ENCODE measurements around the gene HIVEP1. TPM values are rescaled to one million over a fixed set of nuclear protein-coding genes. Genes with fewer than 3 reads are reported as not detected.
"Not testable (repeated sequence)": the region's sequence is repeated elsewhere in the genome, so short reads cannot be mapped to it uniquely, and the experiment has no call there.

The HIVEP1 gene
- total and polyA plus RNA-seq, 7 experiments from 2014 or later = 13.2 to 86.1 (median 31.5) TPM

DNA sequence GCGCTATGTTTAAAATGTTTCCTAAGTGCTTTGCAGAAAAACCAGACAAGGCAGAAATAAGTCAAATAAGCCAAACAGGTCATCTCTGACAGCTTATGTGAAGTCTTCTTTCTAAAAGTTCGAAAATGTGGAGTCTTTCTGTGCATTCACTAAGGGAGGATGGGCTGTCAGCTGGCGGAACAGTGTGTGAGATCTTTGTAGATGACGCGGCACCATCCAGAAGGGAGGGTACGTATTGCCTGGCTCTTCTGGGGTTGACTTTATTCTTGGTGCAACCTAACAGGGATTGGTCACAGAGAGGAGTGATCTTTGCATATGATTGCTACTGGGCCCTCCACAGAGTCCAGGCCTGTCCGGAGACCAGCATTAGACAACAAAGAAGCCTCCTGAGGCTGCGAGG lies 163.5 kb downstream of the HIVEP1 start:
- Mint-ChIP-seq H3K4me1 (no peaks in the 10 kb centered on the region), H3K9me3 (peaks cover 0 to 5% (median 0%) of the 10 kb centered on the region in 11 donors), H3K27me3 (peaks cover 0 to 15% (median 0%) of the 10 kb centered on the region in 5 donors), H3K4me3 (no peak overlapping the region), H3K36me3 (peaks cover 3 to 12% (median 9%) of the 10 kb centered on the region in 5 donors), H3K27ac (no peak overlapping the region)
- no peak for DNase-seq
- H3K9me3 ChIP-seq (ENCODE audit: control insufficient read depth in 2 of 3, low read length in 3 of 3) = peaks cover 0 to 5% (median 0%) of the 10 kb centered on the region in 3 experiments
- POLR2A ChIA-PET = no interaction called here
- CTCF ChIA-PET = no interaction called here
- intact Hi-C loops (cut with micrococcal nuclease) = no loop called here
- H3K27me3 ChIP-seq (ENCODE audit: control insufficient read depth in 2 of 2, insufficient read depth in 2 of 2, low read length in 2 of 2) = no peaks in the 10 kb centered on the region
- no peak overlapping the region for H3K4me3 ChIP-seq (ENCODE audit: low read length)
- ATAC-seq = no peak
- no peak overlapping the region for H3K27ac ChIP-seq (ENCODE audit: low read depth, low read length)
- H3K36me3 ChIP-seq (ENCODE audit: control insufficient read depth in 2 of 3, insufficient read depth in 3 of 3, low read length in 3 of 3) = no peaks in the 10 kb centered on the region
- H3K4me1 ChIP-seq (ENCODE audit: control insufficient read depth in 2 of 2, insufficient read depth in 2 of 2, low read length in 2 of 2) = no peaks in the 10 kb centered on the region

GRCh38 chr6:12176782-12177181 lies 164.7 kb downstream of the HIVEP1 start:
- H3K9me3 Mint-ChIP-seq; H3K4me1 ChIP-seq (ENCODE audit: control insufficient read depth in 2 of 2, insufficient read depth in 2 of 2, low read length in 2 of 2); ATAC-seq; H3K36me3 ChIP-seq (ENCODE audit: control insufficient read depth in 2 of 3, insufficient read depth in 3 of 3, low read length in 3 of 3); intact Hi-C loops (cut with micrococcal nuclease); CTCF ChIA-PET; H3K27me3 Mint-ChIP-seq; POLR2A ChIA-PET; H3K4me1 Mint-ChIP-seq; DNase-seq; H3K4me3 Mint-ChIP-seq; H3K27ac Mint-ChIP-seq; H3K9me3 ChIP-seq (ENCODE audit: control insufficient read depth in 2 of 3, low read length in 3 of 3); H3K4me3 ChIP-seq (ENCODE audit: low read length); H3K27me3 ChIP-seq (ENCODE audit: control insufficient read depth in 2 of 2, insufficient read depth in 2 of 2, low read length in 2 of 2); H3K27ac ChIP-seq (ENCODE audit: low read depth, low read length): not testable (repeated sequence)
- H3K36me3 Mint-ChIP-seq = peaks cover 3 to 12% (median 9%) of the 10 kb centered on the region in 5 donors

- Histone ChIP-seq H3K36me3 (ENCODE audit: control insufficient read depth in 2 of 3, insufficient read depth in 3 of 3, low read length in 3 of 3) (no peaks in the 10 kb centered on the region), H3K4me3 (ENCODE audit: low read length) (no peak overlapping the region), H3K27ac (ENCODE audit: low read depth, low read length) (no peak overlapping the region), H3K27me3 (ENCODE audit: control insufficient read depth in 2 of 2, insufficient read depth in 2 of 2, low read length in 2 of 2) (no peaks in the 10 kb centered on the region), H3K9me3 (ENCODE audit: control insufficient read depth in 2 of 3, low read length in 3 of 3) (peaks cover 0 to 5% (median 0%) of the 10 kb centered on the region in 3 experiments), H3K4me1 (ENCODE audit: control insufficient read depth in 2 of 2, insufficient read depth in 2 of 2, low read length in 2 of 2) (no peaks in the 10 kb centered on the region)
- ATAC-seq (no peak), DNase-seq (no peak)
- intact Hi-C loops (cut with micrococcal nuclease) = no loop called here
- POLR2A ChIA-PET = no interaction called here
- Mint-ChIP-seq H3K27me3 (peaks cover 0 to 17% (median 0%) of the 10 kb centered on the region in 5 donors), H3K4me1 (peaks cover 0 to 8% (median 0%) of the 10 kb centered on the region in 7 donors), H3K4me3 (no peak overlapping the region), H3K27ac (no peak overlapping the region), H3K36me3 (peaks cover 3 to 12% (median 9%) of the 10 kb centered on the region in 5 donors), H3K9me3 (peaks cover 0 to 5% (median 0%) of the 10 kb centered on the region in 11 donors)
- CTCF ChIA-PET = no interaction called here
These were observed 166.4 kb downstream of the HIVEP1 start for GRCh38 chr6:12178521-12178920.

DNA sequence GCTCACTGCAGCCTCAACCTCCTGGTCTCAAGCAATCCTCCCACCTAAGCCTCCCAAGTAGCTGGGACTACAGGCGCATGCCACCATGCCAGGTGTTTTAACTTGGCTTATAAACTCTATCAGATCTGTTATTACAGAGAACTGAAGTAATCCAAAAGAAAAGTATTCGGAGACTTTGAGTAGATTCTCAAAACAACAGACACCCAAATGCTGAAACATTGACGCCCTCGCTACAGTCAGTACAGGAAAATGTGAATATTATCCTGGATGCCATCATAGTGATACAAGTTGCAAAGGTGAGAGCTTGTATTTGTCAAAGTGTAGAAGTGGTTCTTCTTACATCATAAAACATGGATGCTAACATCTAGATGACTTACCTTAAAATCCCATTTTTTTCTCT lies 169.4 kb downstream of the HIVEP1 start:
- CTCF ChIA-PET = no interaction called here
- H3K27me3 Mint-ChIP-seq = peaks cover 0 to 21% (median 0%) of the 10 kb centered on the region in 5 donors
- no peak for ATAC-seq

DNA sequence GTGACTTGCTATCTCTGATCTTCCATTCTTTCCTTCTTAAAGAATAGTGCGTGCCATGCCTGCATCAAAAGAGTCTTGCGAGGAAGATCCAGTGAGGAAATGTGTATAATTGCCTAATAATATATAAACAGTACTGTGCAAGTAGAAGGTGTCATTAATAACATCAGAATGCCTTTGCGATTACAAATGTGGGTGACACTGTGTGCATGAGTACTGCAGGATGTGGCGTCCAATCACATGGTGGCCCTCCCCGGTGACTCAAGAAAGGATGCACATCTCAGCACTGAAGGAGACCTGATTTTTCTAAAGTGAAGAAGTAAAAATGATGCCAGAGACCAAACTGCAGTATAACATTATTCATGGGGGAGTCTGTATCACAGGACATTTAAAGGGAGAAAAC lies 170.6 kb downstream of the HIVEP1 start:
- H3K27ac Mint-ChIP-seq = no peak overlapping the region
- peak; percentile 49 for ATAC-seq
- no peak for DNase-seq
- intact Hi-C loops (cut with micrococcal nuclease) = no loop called here
- H3K9me3 Mint-ChIP-seq = peaks cover 0 to 1% (median 0%) of the 10 kb centered on the region in 11 donors
- H3K9me3 ChIP-seq (ENCODE audit: control insufficient read depth in 2 of 3, low read length in 3 of 3) = no peaks in the 10 kb centered on the region
- H3K4me1 ChIP-seq (ENCODE audit: control insufficient read depth in 2 of 2, insufficient read depth in 2 of 2, low read length in 2 of 2) = no peaks in the 10 kb centered on the region
- CTCF ChIA-PET = no interaction called here
- peaks cover 0 to 10% (median 6%) of the 10 kb centered on the region in 7 donors for H3K4me1 Mint-ChIP-seq
- H3K27me3 Mint-ChIP-seq = peaks cover 0 to 31% (median 0%) of the 10 kb centered on the region in 5 donors
- no peaks in the 10 kb centered on the region for H3K36me3 ChIP-seq (ENCODE audit: control insufficient read depth in 2 of 3, insufficient read depth in 3 of 3, low read length in 3 of 3)
- H3K27me3 ChIP-seq (ENCODE audit: control insufficient read depth in 2 of 2, insufficient read depth in 2 of 2, low read length in 2 of 2) = no peaks in the 10 kb centered on the region
- peaks cover 0 to 4% (median 0%) of the 10 kb centered on the region in 5 donors for H3K36me3 Mint-ChIP-seq
- H3K4me3 Mint-ChIP-seq = no peak overlapping the region
- no peak overlapping the region for H3K4me3 ChIP-seq (ENCODE audit: low read length)
- POLR2A ChIA-PET = no interaction called here
- H3K27ac ChIP-seq (ENCODE audit: low read depth, low read length) = no peak overlapping the region

More for the DNA sequence above, 169.4 kb downstream of the HIVEP1 start:
- Histone ChIP-seq H3K9me3 (ENCODE audit: control insufficient read depth in 2 of 3, low read length in 3 of 3) (peaks cover 0 to 5% (median 0%) of the 10 kb centered on the region in 3 experiments), H3K27me3 (ENCODE audit: control insufficient read depth in 2 of 2, insufficient read depth in 2 of 2, low read length in 2 of 2) (no peaks in the 10 kb centered on the region), H3K36me3 (ENCODE audit: control insufficient read depth in 2 of 3, insufficient read depth in 3 of 3, low read length in 3 of 3) (no peaks in the 10 kb centered on the region), H3K27ac (ENCODE audit: low read depth, low read length) (no peak overlapping the region), H3K4me3 (ENCODE audit: low read length) (no peak overlapping the region), H3K4me1 (ENCODE audit: control insufficient read depth in 2 of 2, insufficient read depth in 2 of 2, low read length in 2 of 2) (no peaks in the 10 kb centered on the region)
- no peak overlapping the region for H3K4me3 Mint-ChIP-seq
- intact Hi-C loops (cut with micrococcal nuclease) = no loop called here
- peaks cover 3 to 13% (median 4%) of the 10 kb centered on the region in 5 donors for H3K36me3 Mint-ChIP-seq
- peaks cover 0 to 10% (median 6%) of the 10 kb centered on the region in 7 donors for H3K4me1 Mint-ChIP-seq
- DNase-seq = no peak
- no peak overlapping the region for H3K27ac Mint-ChIP-seq
- H3K9me3 Mint-ChIP-seq = peaks cover 0 to 5% (median 0%) of the 10 kb centered on the region in 11 donors
- POLR2A ChIA-PET = no interaction called here

DNA sequence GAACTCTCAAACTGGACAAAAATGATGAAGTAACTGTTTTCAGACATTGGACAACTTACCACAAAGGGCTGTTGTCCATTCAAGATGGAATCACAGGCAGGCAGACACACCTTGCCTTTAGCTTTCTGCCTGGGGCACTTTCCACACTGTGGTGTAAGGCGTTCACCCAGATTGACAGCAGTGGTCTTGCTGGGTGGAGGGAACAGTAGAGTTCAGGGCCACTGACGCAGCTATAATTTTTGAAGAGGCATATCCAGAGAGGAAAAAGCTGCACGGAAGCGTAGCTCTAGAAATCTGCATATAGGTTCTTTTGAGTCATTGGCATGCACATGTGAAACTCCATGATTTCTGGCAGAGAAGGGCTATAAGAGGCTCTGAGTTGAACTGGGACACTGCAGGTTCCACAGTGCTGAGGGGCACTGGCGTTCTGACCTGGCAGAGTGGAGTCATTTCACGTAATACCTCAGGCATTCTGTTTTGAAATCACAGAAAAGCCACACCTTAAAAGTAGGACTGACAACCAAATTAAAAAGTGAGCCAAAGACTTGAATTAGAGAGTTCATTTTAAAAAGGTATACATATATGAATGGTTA lies 173.1 kb downstream of the HIVEP1 start:
- Histone ChIP-seq H3K27me3 (ENCODE audit: control insufficient read depth in 2 of 2, insufficient read depth in 2 of 2, low read length in 2 of 2) (no peaks in the 10 kb centered on the region), H3K36me3 (ENCODE audit: control insufficient read depth in 2 of 3, insufficient read depth in 3 of 3, low read length in 3 of 3) (no peaks in the 10 kb centered on the region), H3K27ac (ENCODE audit: low read depth, low read length) (no peak overlapping the region), H3K9me3 (ENCODE audit: control insufficient read depth in 2 of 3, low read length in 3 of 3) (no peaks in the 10 kb centered on the region), H3K4me3 (ENCODE audit: low read length) (no peak overlapping the region), H3K4me1 (ENCODE audit: control insufficient read depth in 2 of 2, insufficient read depth in 2 of 2, low read length in 2 of 2) (no peaks in the 10 kb centered on the region)
- CTCF ChIA-PET = no interaction called here
- no peak for ATAC-seq
- Mint-ChIP-seq H3K9me3 (peaks cover 0 to 1% (median 0%) of the 10 kb centered on the region in 11 donors), H3K4me1 (peaks cover 0 to 10% (median 6%) of the 10 kb centered on the region in 7 donors), H3K27me3 (peaks cover 0 to 29% (median 0%) of the 10 kb centered on the region in 5 donors), H3K27ac (no peak overlapping the region), H3K4me3 (no peak overlapping the region), H3K36me3 (peaks cover 0 to 4% (median 0%) of the 10 kb centered on the region in 5 donors)
- DNase-seq = no peak
- POLR2A ChIA-PET = no interaction called here
- intact Hi-C loops (cut with micrococcal nuclease) = no loop called here

GRCh38 chr6:12186528-12186927 lies 174.4 kb downstream of the HIVEP1 start:
- no peak overlapping the region for H3K4me3 ChIP-seq (ENCODE audit: low read length)
- H3K9me3 ChIP-seq (ENCODE audit: control insufficient read depth in 2 of 3, low read length in 3 of 3) = no peaks in the 10 kb centered on the region
- ATAC-seq = no peak
- H3K27me3 ChIP-seq (ENCODE audit: control insufficient read depth in 2 of 2, insufficient read depth in 2 of 2, low read length in 2 of 2) = no peaks in the 10 kb centered on the region
- H3K27ac ChIP-seq (ENCODE audit: low read depth, low read length) = no peak overlapping the region
- Mint-ChIP-seq H3K36me3 (peaks cover 0 to 4% (median 0%) of the 10 kb centered on the region in 5 donors), H3K27ac (no peak overlapping the region), H3K4me1 (peaks cover 0 to 10% (median 6%) of the 10 kb centered on the region in 7 donors), H3K9me3 (peaks cover 0 to 1% (median 0%) of the 10 kb centered on the region in 11 donors), H3K27me3 (peaks cover 0 to 33% (median 0%) of the 10 kb centered on the region in 5 donors), H3K4me3 (no peak overlapping the region)
- no peak for DNase-seq
- H3K36me3 ChIP-seq (ENCODE audit: control insufficient read depth in 2 of 3, insufficient read depth in 3 of 3, low read length in 3 of 3) = no peaks in the 10 kb centered on the region
- CTCF ChIA-PET = interaction anchor here (0.6 kb wide), 1 partner anchor 53 kb away, joined by 3 read pairs; no protein-coding TSS in a partner anchor
- intact Hi-C loops (cut with micrococcal nuclease) = no loop called here
- H3K4me1 ChIP-seq (ENCODE audit: control insufficient read depth in 2 of 2, insufficient read depth in 2 of 2, low read length in 2 of 2) = no peaks in the 10 kb centered on the region
- POLR2A ChIA-PET = no interaction called here
